ENCODE data around the gene HPCAL1.

Gene HPCAL1

GRCh38 chr2:10373931-10374330 is 71.2 kb downstream of the HPCAL1 start:
- no peak for TF ChIP-seq CTCF (IDR thresholded peaks at IDR 0.05; ENCODE audit: low read depth, low read length, missing control alignments)
- Histone ChIP-seq H3K36me3 (replicated peaks) (no peaks in the 10 kb centered on the region), H3K27me3 (replicated peaks) (no peaks in the 10 kb centered on the region), H3K4me3 (ENCODE audit: low read depth, low read length) (no peak overlapping the region), H3K27ac (no peak overlapping the region)
- no peak for DNase-seq
- in situ Hi-C loops (cut with HindIII; ENCODE audit: low pct_ligation_motif_present, low sequenced_read_pairs), result no loop called here

- DNase-seq, result no peak
- Histone ChIP-seq H3K27ac (no peak overlapping the region), H3K27me3 (replicated peaks) (no peaks in the 10 kb centered on the region), H3K4me3 (ENCODE audit: low read depth, low read length) (no peak overlapping the region), H3K36me3 (replicated peaks) (no peaks in the 10 kb centered on the region)
- TF ChIP-seq CTCF (IDR thresholded peaks at IDR 0.05; ENCODE audit: low read depth, low read length, missing control alignments), result no peak
- in situ Hi-C loops (cut with HindIII; ENCODE audit: low pct_ligation_motif_present, low sequenced_read_pairs), result no loop called here
Measured at GRCh38 chr2:10374362-10374943, 71.7 kb downstream of the HPCAL1 start.

GRCh38 chr2:10375570-10376281 is 73.0 kb downstream of the HPCAL1 start:
- DNase-seq, result no peak
- Histone ChIP-seq H3K4me3 (ENCODE audit: low read depth, low read length) (no peak overlapping the region), H3K36me3 (replicated peaks) (no peaks in the 10 kb centered on the region), H3K27ac (no peak overlapping the region), H3K27me3 (replicated peaks) (no peaks in the 10 kb centered on the region)
- TF ChIP-seq CTCF (IDR thresholded peaks at IDR 0.05; ENCODE audit: low read depth, low read length, missing control alignments), result no peak
- in situ Hi-C loops (cut with HindIII; ENCODE audit: low pct_ligation_motif_present, low sequenced_read_pairs), result no loop called here

- in situ Hi-C loops (cut with HindIII; ENCODE audit: low pct_ligation_motif_present, low sequenced_read_pairs), result no loop called here
- H3K27ac ChIP-seq, result no peak overlapping the region
- no peaks in the 10 kb centered on the region for H3K36me3 ChIP-seq (replicated peaks)
- H3K27me3 ChIP-seq (replicated peaks), result no peaks in the 10 kb centered on the region
- H3K4me3 ChIP-seq (ENCODE audit: low read depth, low read length), result no peak overlapping the region
- no peak for TF ChIP-seq CTCF (IDR thresholded peaks at IDR 0.05; ENCODE audit: low read depth, low read length, missing control alignments)
- no peak for DNase-seq
Measured at GRCh38 chr2:10377052-10377746, 74.5 kb downstream of the HPCAL1 start.

- in situ Hi-C loops (cut with HindIII; ENCODE audit: low pct_ligation_motif_present, low sequenced_read_pairs), result no loop called here
- Histone ChIP-seq H3K36me3 (replicated peaks) (no peaks in the 10 kb centered on the region), H3K27ac (no peak overlapping the region), H3K4me3 (ENCODE audit: low read depth, low read length) (no peak overlapping the region), H3K27me3 (replicated peaks) (no peaks in the 10 kb centered on the region)
- TF ChIP-seq CTCF (IDR thresholded peaks at IDR 0.05; ENCODE audit: low read depth, low read length, missing control alignments), result no peak
- no peak for DNase-seq
Measured at GRCh38 chr2:10377747-10378085, 75.0 kb downstream of the HPCAL1 start.

Measured in brain microvascular endothelial cell (primary cell).